GM12878 (cell line): ENCODE results near the gene VPS33B.

ENCODE experiments used
- EZH2 ChIP-seq: IDR thresholded peaks from 2 replicates; pipeline ENCODE4 v1.6.1; 2012; ENCODE audit warnings: low read depth, mild to moderate bottlenecking, control low read depth, inconsistent platforms, low read length, borderline replicate concordance; ENCODE audit not compliant: control insufficient read depth
- FOS ChIP-seq: IDR thresholded peaks from 3 replicates; pipeline ENCODE4 v1.6.1; 2011; ENCODE audit warnings: borderline replicate concordance; ENCODE audit not compliant: insufficient read length; ENCODE audit errors: extremely low read depth
- GATAD2B ChIP-seq: fragments of 450-650 bp; conservative IDR thresholded peaks from 2 replicates; pipeline ENCODE4 v1.6.1; 2017; ENCODE audit warnings: low read depth, mild to moderate bottlenecking, moderate library complexity
- RCOR1 ChIP-seq: conservative IDR thresholded peaks from 2 replicates; pipeline ENCODE4 v1.6.1; 2012; ENCODE audit warnings: low read depth, low read length, improper control_type of control experiment
- RELA ChIP-seq: fragments of 450-650 bp; IDR thresholded peaks from 2 replicates; pipeline ENCODE4 v1.8.0; 2014; ENCODE audit warnings: borderline replicate concordance; ENCODE audit not compliant: partially characterized antibody
- SMC3 ChIP-seq: IDR thresholded peaks from 2 replicates; pipeline ENCODE4 v1.6.1; 2011; ENCODE audit warnings: low read length, improper control_type of control experiment, borderline replicate concordance
- TF ChIP-seq, protein P1 (sequence below), 3 experiments: IDR thresholded peaks in 2 of 3; conservative IDR thresholded peaks in 1 of 3; 2 replicates each; pipeline ENCODE4 v1.5.1; 2011; ENCODE audit warnings: low read depth in 3 of 3, low read length in 3 of 3, mild to moderate bottlenecking in 3 of 3, control low read depth in 2 of 3, moderate library complexity in 2 of 3, inconsistent platforms in 1 of 3, mixed read lengths in 1 of 3; ENCODE audit not compliant: control insufficient read depth in 2 of 3, insufficient read depth in 1 of 3; ENCODE audit errors: extremely low read depth in 1 of 3
- TF ChIP-seq, protein P2 (sequence below): IDR thresholded peaks from 2 replicates; pipeline ENCODE4 v1.6.1; 2011; ENCODE audit warnings: low read depth, mild to moderate bottlenecking, low read length, moderate library complexity, borderline replicate concordance; ENCODE audit errors: extremely low read depth
- TF ChIP-seq, protein P3 (sequence below): fragments of 450-650 bp; formaldehyde crosslinking; IDR thresholded peaks from 2 replicates; pipeline ENCODE4 v1.4.0; 2020; ENCODE audit warnings: mild to moderate bottlenecking, moderate library complexity

DNA sequence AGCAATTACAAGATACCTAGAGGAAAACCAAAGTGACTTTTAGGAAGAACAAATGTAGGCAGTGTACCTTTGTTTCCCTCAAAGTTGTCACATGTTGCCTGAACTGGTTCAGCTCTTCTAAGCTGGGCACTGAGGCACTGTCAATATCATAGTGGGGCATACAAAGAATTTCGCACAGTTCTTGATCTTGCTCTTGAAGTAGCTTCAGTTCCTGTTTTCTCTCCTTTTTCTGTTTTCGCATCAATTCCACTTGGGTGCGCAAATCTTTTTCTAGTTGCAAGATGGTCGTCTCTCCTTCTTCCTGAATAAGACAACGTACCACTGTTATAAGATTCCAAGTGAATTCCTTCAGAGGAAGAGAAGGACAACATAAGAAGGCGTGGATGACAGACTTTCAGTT lies 40.7 kb downstream of the VPS33B start:
- TF ChIP-seq FOS = no peak
- no peak for TF ChIP-seq EZH2
- TF ChIP-seq SMC3 = no peak; the same call in 1 of the 2 replicates
- TF ChIP-seq, protein P1, sequence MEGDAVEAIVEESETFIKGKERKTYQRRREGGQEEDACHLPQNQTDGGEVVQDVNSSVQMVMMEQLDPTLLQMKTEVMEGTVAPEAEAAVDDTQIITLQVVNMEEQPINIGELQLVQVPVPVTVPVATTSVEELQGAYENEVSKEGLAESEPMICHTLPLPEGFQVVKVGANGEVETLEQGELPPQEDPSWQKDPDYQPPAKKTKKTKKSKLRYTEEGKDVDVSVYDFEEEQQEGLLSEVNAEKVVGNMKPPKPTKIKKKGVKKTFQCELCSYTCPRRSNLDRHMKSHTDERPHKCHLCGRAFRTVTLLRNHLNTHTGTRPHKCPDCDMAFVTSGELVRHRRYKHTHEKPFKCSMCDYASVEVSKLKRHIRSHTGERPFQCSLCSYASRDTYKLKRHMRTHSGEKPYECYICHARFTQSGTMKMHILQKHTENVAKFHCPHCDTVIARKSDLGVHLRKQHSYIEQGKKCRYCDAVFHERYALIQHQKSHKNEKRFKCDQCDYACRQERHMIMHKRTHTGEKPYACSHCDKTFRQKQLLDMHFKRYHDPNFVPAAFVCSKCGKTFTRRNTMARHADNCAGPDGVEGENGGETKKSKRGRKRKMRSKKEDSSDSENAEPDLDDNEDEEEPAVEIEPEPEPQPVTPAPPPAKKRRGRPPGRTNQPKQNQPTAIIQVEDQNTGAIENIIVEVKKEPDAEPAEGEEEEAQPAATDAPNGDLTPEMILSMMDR (IDR thresholded peaks at IDR 0.05 in 2 of 3, conservative IDR thresholded peaks at IDR 0.05 in 1 of 3; ENCODE audit: control insufficient read depth in 2 of 3, extremely low read depth in 1 of 3, insufficient read depth in 1 of 3, low read depth in 3 of 3, low read length in 3 of 3) = peak in 2 of 3 experiments; percentile 7 to 25; a peak in 2 of 6 replicates
- TF ChIP-seq GATAD2B = no peak
- TF ChIP-seq RELA = no peak
- no peak for TF ChIP-seq RCOR1
- TF ChIP-seq, protein P2, sequence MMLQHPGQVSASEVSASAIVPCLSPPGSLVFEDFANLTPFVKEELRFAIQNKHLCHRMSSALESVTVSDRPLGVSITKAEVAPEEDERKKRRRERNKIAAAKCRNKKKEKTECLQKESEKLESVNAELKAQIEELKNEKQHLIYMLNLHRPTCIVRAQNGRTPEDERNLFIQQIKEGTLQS = no peak
- TF ChIP-seq, protein P3, sequence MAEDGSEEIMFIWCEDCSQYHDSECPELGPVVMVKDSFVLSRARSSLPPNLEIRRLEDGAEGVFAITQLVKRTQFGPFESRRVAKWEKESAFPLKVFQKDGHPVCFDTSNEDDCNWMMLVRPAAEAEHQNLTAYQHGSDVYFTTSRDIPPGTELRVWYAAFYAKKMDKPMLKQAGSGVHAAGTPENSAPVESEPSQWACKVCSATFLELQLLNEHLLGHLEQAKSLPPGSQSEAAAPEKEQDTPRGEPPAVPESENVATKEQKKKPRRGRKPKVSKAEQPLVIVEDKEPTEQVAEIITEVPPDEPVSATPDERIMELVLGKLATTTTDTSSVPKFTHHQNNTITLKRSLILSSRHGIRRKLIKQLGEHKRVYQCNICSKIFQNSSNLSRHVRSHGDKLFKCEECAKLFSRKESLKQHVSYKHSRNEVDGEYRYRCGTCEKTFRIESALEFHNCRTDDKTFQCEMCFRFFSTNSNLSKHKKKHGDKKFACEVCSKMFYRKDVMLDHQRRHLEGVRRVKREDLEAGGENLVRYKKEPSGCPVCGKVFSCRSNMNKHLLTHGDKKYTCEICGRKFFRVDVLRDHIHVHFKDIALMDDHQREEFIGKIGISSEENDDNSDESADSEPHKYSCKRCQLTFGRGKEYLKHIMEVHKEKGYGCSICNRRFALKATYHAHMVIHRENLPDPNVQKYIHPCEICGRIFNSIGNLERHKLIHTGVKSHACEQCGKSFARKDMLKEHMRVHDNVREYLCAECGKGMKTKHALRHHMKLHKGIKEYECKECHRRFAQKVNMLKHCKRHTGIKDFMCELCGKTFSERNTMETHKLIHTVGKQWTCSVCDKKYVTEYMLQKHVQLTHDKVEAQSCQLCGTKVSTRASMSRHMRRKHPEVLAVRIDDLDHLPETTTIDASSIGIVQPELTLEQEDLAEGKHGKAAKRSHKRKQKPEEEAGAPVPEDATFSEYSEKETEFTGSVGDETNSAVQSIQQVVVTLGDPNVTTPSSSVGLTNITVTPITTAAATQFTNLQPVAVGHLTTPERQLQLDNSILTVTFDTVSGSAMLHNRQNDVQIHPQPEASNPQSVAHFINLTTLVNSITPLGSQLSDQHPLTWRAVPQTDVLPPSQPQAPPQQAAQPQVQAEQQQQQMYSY (CRISPR knock-in tag) = no peak
